ENCODE results near the gene ELOVL5.

Gene ELOVL5

GRCh38 chr6:53327017-53327395, 21.7 kb downstream of the ELOVL5 start:
- H3K27me3 ChIP-seq (ENCODE audit: insufficient read depth, poor library complexity, severe bottlenecking) = no peaks in the 10 kb centered on the region
- no peak for DNase-seq (ENCODE audit: low read depth in 1 of 2, low spot score in 1 of 2)
- no peak overlapping the region for H3K27ac ChIP-seq (replicated peaks)
- H3K4me3 ChIP-seq (replicated peaks; ENCODE audit: insufficient read depth, low read length) = no peak overlapping the region
- TF ChIP-seq POLR2AphosphoS5 (IDR thresholded peaks at IDR 0.05; ENCODE audit: low read depth) = no peak
- TF ChIP-seq SPI1 (IDR thresholded peaks at IDR 0.05; ENCODE audit: borderline replicate concordance, low read depth) = no peak
- no peak for TF ChIP-seq GABPA (IDR thresholded peaks at IDR 0.05; ENCODE audit: low read depth)
- TF ChIP-seq CTCF (IDR thresholded peaks at IDR 0.05; ENCODE audit: insufficient read depth, low read length) = no peak
- TF ChIP-seq REST (IDR thresholded peaks at IDR 0.05; ENCODE audit: insufficient replicate concordance, low read depth) = no peak

GRCh38 chr6:53326372-53327016, 22.3 kb downstream of the ELOVL5 start:
- TF ChIP-seq GABPA (IDR thresholded peaks at IDR 0.05; ENCODE audit: low read depth) (no peak), REST (IDR thresholded peaks at IDR 0.05; ENCODE audit: insufficient replicate concordance, low read depth) (no peak), CTCF (IDR thresholded peaks at IDR 0.05; ENCODE audit: insufficient read depth, low read length) (no peak)
- DNase-seq (ENCODE audit: low read depth in 1 of 2, low spot score in 1 of 2) = no peak
- no peak overlapping the region for H3K4me3 ChIP-seq (replicated peaks; ENCODE audit: insufficient read depth, low read length)
- H3K27me3 ChIP-seq (ENCODE audit: insufficient read depth, poor library complexity, severe bottlenecking) = no peaks in the 10 kb centered on the region
- H3K27ac ChIP-seq (replicated peaks) = no peak overlapping the region

- no peak for DNase-seq (ENCODE audit: low read depth in 1 of 2, low spot score in 1 of 2)
- H3K27me3 ChIP-seq (ENCODE audit: insufficient read depth, poor library complexity, severe bottlenecking) = no peaks in the 10 kb centered on the region
- H3K27ac ChIP-seq (replicated peaks) = no peak overlapping the region
- no peak for TF ChIP-seq GABPA (IDR thresholded peaks at IDR 0.05; ENCODE audit: low read depth)
- TF ChIP-seq REST (IDR thresholded peaks at IDR 0.05; ENCODE audit: insufficient replicate concordance, low read depth) = no peak
- no peak for TF ChIP-seq CTCF (IDR thresholded peaks at IDR 0.05; ENCODE audit: insufficient read depth, low read length)
- no peak for TF ChIP-seq SPI1 (IDR thresholded peaks at IDR 0.05; ENCODE audit: borderline replicate concordance, low read depth)
- TF ChIP-seq POLR2AphosphoS5 (IDR thresholded peaks at IDR 0.05; ENCODE audit: low read depth) = no peak
- H3K4me3 ChIP-seq (replicated peaks; ENCODE audit: insufficient read depth, low read length) = no peak overlapping the region
Measured at GRCh38 chr6:53325785-53326184, 23.0 kb downstream of the ELOVL5 start.
